Progenitor cell of endocrine pancreas (in vitro differentiated cells): ENCODE data around the gene SCN2A. TPM values are rescaled to one million over a fixed set of nuclear protein-coding genes. Genes with fewer than 3 reads are reported as not detected.
"Not testable (repeated sequence)": the region's sequence is repeated elsewhere in the genome, so short reads cannot be mapped to it uniquely, and the experiment has no call there.

Experiments
- DNase-seq: peaks from one replicate; pipeline ENCODE4 v3.0.0; 2021; ENCODE audit warnings: low spot score; ENCODE audit not compliant: unreplicated experiment
- H3K27ac Mint-ChIP-seq: 2 replicates; pipeline ENCODE4 v1.8.0; 2021; ENCODE audit warnings: mild to moderate bottlenecking, moderate library complexity, mixed read lengths
- H3K27me3 Mint-ChIP-seq: 2 replicates; pipeline ENCODE4 v1.8.0; 2021; ENCODE audit warnings: mixed read lengths
- H3K36me3 Mint-ChIP-seq: 2 replicates; pipeline ENCODE4 v1.8.0; 2022; ENCODE audit warnings: mixed read lengths; ENCODE audit not compliant: insufficient read depth
- H3K4me1 Mint-ChIP-seq: 2 replicates; pipeline ENCODE4 v1.8.0; 2021; ENCODE audit warnings: low read depth, mixed read lengths
- H3K4me3 Mint-ChIP-seq: 2 replicates; pipeline ENCODE4 v1.8.0; 2021; ENCODE audit warnings: low read depth, mild to moderate bottlenecking, moderate library complexity, mixed read lengths
- H3K9me3 Mint-ChIP-seq: 2 replicates; pipeline ENCODE4 v1.8.0; 2021; ENCODE audit warnings: low read depth, mixed read lengths
- total RNA-seq: library from RNA; stranded (reverse); gene quantifications from 2 replicates; pipeline ENCODE4 v1.2.1, GENCODE V29; 2021
- TF ChIP-seq, protein P1 (sequence below): fragments of 200-600 bp; sonication (generic); IDR thresholded peaks from one replicate; pipeline ENCODE4 v1.5.0; 2021; ENCODE audit warnings: antibody characterized with exemption, mild to moderate bottlenecking; ENCODE audit not compliant: unreplicated experiment

SCN2A gene
- total RNA-seq, 1 donor from 2014 or later: 0.86 TPM

DNA sequence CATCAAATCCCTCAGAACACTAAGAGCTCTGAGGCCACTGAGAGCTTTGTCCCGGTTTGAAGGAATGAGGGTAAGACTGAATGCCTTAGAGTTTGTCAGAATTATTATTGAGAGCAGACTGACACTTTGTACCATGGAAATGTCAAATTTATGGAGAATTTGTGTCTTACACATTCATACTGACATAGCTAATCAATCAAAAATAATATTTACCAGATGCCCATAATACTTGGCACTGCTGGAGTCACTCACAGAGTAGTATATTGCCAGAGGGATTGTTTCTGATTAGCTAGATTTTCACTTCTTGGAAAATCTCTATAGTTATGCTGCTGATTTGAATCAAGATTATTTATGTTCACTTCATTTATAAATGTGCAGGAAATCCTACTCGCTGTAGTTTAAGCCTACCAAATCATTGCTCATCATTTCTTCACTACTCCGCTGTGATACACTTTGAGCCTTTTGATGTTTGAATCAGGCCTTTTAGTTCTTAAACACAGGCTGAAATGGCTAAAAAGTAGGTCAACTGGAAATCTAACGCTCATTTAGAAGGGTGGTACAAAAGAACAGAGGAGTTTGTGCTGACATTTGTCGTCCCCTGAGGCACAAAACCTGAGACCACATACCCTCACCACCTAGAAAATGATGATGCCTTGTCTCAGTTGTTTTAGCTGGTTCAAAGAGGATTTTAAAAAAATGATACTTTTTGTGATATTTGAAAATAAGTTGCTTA lies 134.2 kb downstream of the SCN2A start:
- TF ChIP-seq, protein P1, sequence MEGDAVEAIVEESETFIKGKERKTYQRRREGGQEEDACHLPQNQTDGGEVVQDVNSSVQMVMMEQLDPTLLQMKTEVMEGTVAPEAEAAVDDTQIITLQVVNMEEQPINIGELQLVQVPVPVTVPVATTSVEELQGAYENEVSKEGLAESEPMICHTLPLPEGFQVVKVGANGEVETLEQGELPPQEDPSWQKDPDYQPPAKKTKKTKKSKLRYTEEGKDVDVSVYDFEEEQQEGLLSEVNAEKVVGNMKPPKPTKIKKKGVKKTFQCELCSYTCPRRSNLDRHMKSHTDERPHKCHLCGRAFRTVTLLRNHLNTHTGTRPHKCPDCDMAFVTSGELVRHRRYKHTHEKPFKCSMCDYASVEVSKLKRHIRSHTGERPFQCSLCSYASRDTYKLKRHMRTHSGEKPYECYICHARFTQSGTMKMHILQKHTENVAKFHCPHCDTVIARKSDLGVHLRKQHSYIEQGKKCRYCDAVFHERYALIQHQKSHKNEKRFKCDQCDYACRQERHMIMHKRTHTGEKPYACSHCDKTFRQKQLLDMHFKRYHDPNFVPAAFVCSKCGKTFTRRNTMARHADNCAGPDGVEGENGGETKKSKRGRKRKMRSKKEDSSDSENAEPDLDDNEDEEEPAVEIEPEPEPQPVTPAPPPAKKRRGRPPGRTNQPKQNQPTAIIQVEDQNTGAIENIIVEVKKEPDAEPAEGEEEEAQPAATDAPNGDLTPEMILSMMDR: no peak
- Mint-ChIP-seq H3K27me3 (no peaks in the 10 kb centered on the region), H3K9me3 (no peaks in the 10 kb centered on the region), H3K27ac (no peak overlapping the region), H3K4me3 (no peak overlapping the region), H3K4me1 (peaks cover 10% of the 10 kb centered on the region), H3K36me3 (no peaks in the 10 kb centered on the region)
- no peak for DNase-seq

DNA sequence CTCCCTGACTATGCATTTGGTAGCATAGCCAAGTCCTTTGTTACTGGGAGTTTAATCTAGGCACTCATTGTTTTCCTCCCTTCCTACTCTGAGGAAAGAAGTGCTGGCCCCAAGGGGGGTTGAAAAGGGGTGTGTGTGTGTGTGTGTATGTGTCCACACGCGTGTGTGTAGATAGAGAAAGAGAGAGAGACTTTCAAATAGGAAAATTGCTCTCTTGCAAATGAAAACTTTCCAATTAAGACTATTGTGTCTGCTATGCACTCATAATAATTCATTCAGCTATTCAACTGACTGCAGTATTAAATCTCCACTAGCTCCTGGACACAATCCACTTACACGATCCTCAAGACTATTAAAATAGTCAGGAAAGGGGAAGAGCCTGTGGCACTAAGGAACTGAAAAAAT lies 137.4 kb downstream of the SCN2A start:
- no peaks in the 10 kb centered on the region for H3K9me3 Mint-ChIP-seq
- H3K4me3 Mint-ChIP-seq: no peak overlapping the region
- no peaks in the 10 kb centered on the region for H3K36me3 Mint-ChIP-seq
- no peak for DNase-seq
- peaks cover 3% of the 10 kb centered on the region for H3K4me1 Mint-ChIP-seq
- H3K27me3 Mint-ChIP-seq: no peaks in the 10 kb centered on the region
- TF ChIP-seq, protein P1: no peak
- H3K27ac Mint-ChIP-seq: no peak overlapping the region

DNA sequence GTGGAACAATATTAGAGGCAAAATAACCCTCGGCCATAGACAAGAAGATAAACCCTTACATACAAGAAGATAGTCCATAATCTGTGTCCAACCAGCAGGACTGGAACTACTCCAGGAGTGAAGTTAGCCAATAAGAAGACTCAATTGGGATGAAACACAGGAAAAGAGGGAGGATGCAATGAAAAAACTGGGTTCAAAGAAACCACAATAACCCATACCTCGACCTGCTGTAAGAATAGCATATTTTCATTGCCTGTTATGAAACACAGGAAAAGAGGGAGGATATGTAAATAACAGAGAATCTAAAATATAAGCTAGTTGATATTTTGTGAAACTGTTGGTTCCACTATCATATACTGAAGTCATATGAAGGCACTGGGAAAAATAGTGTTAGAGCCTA lies 143.1 kb downstream of the SCN2A start:
- Mint-ChIP-seq H3K4me1 (no peaks in the 10 kb centered on the region), H3K4me3 (no peak overlapping the region), H3K27ac (no peak overlapping the region), H3K36me3 (no peaks in the 10 kb centered on the region), H3K27me3 (no peaks in the 10 kb centered on the region), H3K9me3 (no peaks in the 10 kb centered on the region)
- TF ChIP-seq, protein P1: no peak
- no peak for DNase-seq

DNA sequence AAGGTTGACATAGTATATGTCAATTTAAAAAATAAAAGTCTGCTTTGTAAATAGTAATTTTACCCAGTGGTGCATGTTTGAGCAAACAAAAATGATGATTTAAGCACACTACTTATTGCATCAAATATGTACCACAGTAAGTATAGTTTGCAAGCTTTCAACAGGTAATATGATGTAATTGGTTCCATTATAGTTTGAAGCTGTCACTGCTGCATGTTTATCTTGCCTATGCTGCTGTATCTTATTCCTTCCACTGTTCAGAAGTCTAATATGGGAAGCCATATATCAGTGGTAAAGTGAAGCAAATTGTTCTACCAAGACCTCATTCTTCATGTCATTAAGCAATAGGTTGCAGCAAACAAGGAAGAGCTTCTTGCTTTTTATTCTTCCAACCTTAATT lies 151.7 kb downstream of the SCN2A start:
- no peak for DNase-seq
- Mint-ChIP-seq H3K4me3 (no peak overlapping the region), H3K4me1 (peaks cover 4% of the 10 kb centered on the region), H3K9me3 (no peaks in the 10 kb centered on the region), H3K27me3 (no peaks in the 10 kb centered on the region), H3K27ac (no peak overlapping the region), H3K36me3 (no peaks in the 10 kb centered on the region)
- TF ChIP-seq, protein P1: no peak

DNA sequence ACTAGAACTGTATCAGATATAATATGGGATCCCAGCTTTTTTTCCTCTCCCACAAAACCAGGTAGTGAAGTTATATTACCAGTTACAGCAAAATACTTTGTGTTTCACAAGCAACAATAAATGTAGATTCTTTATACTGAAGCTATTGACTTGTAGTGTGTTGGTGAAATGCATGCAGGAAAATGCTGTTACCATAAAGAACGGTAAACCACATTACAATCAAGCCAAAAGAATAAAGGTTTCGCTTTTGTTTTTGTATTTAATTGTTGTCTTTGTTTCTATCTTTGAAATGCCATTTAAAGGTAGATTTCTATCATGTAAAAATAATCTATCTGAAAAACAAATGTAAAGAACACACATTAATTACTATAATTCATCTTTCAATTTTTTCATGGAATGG lies 152.6 kb downstream of the SCN2A start:
- H3K4me3 Mint-ChIP-seq: no peak overlapping the region
- no peaks in the 10 kb centered on the region for H3K27me3 Mint-ChIP-seq
- no peak overlapping the region for H3K27ac Mint-ChIP-seq
- TF ChIP-seq, protein P1: no peak
- H3K9me3 Mint-ChIP-seq: no peaks in the 10 kb centered on the region
- no peak for DNase-seq
- H3K4me1 Mint-ChIP-seq: peaks cover 4% of the 10 kb centered on the region
- H3K36me3 Mint-ChIP-seq: no peaks in the 10 kb centered on the region

DNA sequence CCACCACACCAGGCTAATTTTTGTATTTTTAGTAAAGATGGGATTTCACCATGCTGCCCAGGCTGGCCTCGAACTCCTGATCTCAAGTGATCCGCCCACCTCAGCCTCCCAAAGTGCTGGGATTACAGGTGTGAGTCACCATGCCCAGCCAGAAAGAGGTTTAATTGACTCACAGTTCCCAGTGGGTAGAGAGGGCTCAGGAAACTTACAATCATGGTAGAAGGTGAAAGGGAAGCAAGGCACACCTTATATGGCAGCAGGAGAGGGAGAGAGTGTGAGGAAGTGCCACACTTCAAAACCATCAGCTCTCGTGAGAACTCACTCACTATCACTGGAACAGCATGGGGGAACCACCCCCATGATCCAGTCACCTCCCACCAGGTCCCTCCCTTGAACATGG lies 159.4 kb downstream of the SCN2A start:
- not testable (repeated sequence) for H3K27ac Mint-ChIP-seq, DNase-seq, H3K9me3 Mint-ChIP-seq, H3K4me3 Mint-ChIP-seq, H3K27me3 Mint-ChIP-seq, H3K4me1 Mint-ChIP-seq, H3K36me3 Mint-ChIP-seq
